Uterus (tissue), 2 donors: Measurements from ENCODE around the gene SOD2.

Experiments used
- CTCF ChIP-seq, 4 experiments: fragments of 200-600 bp in 2 of 4; fragments of 450-650 bp in 2 of 4; sonication (generic) in 2 of 4; IDR thresholded peaks; one replicate each; pipeline ENCODE4 v1.5.1; 2016 to 2019; ENCODE audit warnings: antibody characterized with exemption in 4 of 4, mild to moderate bottlenecking in 2 of 4, moderate library complexity in 1 of 4
- POLR2A ChIP-seq, 2 donors: fragments of 450-650 bp; IDR thresholded peaks; one replicate each; pipeline ENCODE4 v1.6.1; 2016; ENCODE audit warnings: antibody characterized with exemption in 2 of 2, mild to moderate bottlenecking in 1 of 2, moderate library complexity in 1 of 2

DNA sequence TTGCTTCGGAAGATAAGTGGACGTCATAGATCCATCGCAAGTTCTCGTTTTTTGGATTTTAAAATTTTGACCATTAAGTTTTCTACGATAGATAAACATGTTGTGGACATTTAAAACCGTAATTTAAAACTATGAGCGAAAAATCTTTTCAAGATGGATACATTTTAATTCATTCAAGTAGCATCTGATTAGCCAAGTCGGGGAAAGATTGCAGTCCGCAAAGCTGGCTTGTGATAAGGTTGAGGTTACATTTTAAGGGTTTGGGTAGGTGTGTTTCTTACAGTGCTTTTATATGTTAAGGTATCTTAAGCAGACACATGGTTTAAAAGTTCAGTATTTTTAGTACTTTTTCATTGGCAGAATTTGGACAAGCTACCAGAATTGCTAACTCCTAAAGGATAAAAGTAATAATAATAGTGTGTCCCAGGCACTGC, 35.5 kb upstream of the SOD2 start:
- TF ChIP-seq CTCF (IDR thresholded peaks at IDR 0.05) (no peak), POLR2A (IDR thresholded peaks at IDR 0.05) (no peak)
